HepG2 (cell line): Measurements from ENCODE around the gene MIB1. TPM values are rescaled to one million over a fixed set of nuclear protein-coding genes. Genes with fewer than 3 reads are reported as not detected.

Experiments
- HOXA9 ChIP-seq: sonication (generic); formaldehyde crosslinking; IDR thresholded peaks from 2 replicates; pipeline ENCODE4 v1.8.1; 2022; ENCODE audit warnings: missing genetic modification reagents, mild to moderate bottlenecking, moderate library complexity, borderline replicate concordance
- ZEB1 ChIP-seq: IDR thresholded peaks from 2 replicates; pipeline ENCODE4 v1.6.1; 2012; ENCODE audit warnings: mild to moderate bottlenecking, low read depth, inconsistent platforms; ENCODE audit not compliant: insufficient replicate concordance
- ZNF572 ChIP-seq: sonication (generic); formaldehyde crosslinking; IDR thresholded peaks from 2 replicates; pipeline ENCODE4 v1.5.1; 2020; ENCODE audit warnings: mild to moderate bottlenecking, missing genetic modification reagents
- polyA plus RNA-seq, 8 experiments: library from polyadenylated mRNA; depleted of rRNA in 3 of 8; stranded (reverse) in 7 of 8; unstranded in 1 of 8; fragments of >200 nt; fragmentation: Illumina TruSeq in 4 of 8; extraction: Trizol in 4 of 8; gene quantifications; 2 replicates each; pipeline versions ENCODE4 v1.2.1 to v1.2.3, GENCODE V29; 2011 to 2016; ENCODE audit warnings: low read depth in 4 of 8, missing spikeins in 1 of 8, mixed read lengths in 1 of 8; ENCODE audit not compliant: insufficient read depth in 1 of 8
- total RNA-seq, 5 experiments: library from RNA; depleted of rRNA; stranded (reverse); fragments of >200 nt; fragmentation: Illumina TruSeq; extraction: Trizol; gene quantifications; 2 replicates each; pipeline ENCODE4 v1.2.3, GENCODE V29; 2016; ENCODE audit warnings: low read depth in 1 of 5
- TF ChIP-seq, protein P1 (sequence below): sonication (generic); formaldehyde crosslinking; IDR thresholded peaks from 2 replicates; pipeline ENCODE4 v1.4.0; 2020; ENCODE audit warnings: missing genetic modification reagents, borderline replicate concordance
- TF ChIP-seq, protein P2 (sequence below): sonication (generic); formaldehyde crosslinking; IDR thresholded peaks from 2 replicates; pipeline ENCODE4 v1.5.1; 2020; ENCODE audit warnings: mild to moderate bottlenecking, missing genetic modification reagents, moderate library complexity
- TF ChIP-seq, protein P3 (sequence below), 2 experiments: fragments of 450-650 bp in 1 of 2; sonication (generic) in 1 of 2; formaldehyde crosslinking; IDR thresholded peaks; 2 replicates each; pipeline versions ENCODE4 v1.5.0 to v1.8.0; 2020 to 2022; ENCODE audit warnings: mild to moderate bottlenecking in 1 of 2, missing genetic modification reagents in 1 of 2

Gene MIB1
- total and polyA plus RNA-seq, 2 of the 13 experiments (the other 11 are each of a cell fraction or from before 2014, with no cell fraction given): 12.0 to 47.0 TPM

DNA sequence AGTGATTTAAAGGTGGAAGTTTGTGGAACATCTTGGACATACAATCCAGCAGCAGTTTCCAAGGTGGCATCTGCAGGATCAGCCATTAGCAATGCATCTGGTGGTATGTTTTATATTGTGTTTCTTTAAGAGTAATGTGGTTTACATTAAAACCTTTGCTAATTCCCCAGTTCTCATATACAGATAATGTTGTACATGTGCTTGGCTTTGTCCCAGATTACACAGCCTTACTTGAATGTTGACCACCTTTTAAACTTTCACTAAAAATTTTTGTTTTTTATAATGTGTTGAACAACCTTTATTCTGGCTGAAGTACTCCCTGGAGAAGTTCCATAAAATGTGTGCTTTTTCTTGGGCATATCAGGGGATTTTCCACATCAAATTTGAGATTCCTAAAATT lies 57.5 kb downstream of the MIB1 start (continued):
- TF ChIP-seq, protein P1, sequence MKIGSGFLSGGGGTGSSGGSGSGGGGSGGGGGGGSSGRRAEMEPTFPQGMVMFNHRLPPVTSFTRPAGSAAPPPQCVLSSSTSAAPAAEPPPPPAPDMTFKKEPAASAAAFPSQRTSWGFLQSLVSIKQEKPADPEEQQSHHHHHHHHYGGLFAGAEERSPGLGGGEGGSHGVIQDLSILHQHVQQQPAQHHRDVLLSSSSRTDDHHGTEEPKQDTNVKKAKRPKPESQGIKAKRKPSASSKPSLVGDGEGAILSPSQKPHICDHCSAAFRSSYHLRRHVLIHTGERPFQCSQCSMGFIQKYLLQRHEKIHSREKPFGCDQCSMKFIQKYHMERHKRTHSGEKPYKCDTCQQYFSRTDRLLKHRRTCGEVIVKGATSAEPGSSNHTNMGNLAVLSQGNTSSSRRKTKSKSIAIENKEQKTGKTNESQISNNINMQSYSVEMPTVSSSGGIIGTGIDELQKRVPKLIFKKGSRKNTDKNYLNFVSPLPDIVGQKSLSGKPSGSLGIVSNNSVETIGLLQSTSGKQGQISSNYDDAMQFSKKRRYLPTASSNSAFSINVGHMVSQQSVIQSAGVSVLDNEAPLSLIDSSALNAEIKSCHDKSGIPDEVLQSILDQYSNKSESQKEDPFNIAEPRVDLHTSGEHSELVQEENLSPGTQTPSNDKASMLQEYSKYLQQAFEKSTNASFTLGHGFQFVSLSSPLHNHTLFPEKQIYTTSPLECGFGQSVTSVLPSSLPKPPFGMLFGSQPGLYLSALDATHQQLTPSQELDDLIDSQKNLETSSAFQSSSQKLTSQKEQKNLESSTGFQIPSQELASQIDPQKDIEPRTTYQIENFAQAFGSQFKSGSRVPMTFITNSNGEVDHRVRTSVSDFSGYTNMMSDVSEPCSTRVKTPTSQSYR (CRISPR knock-in tag): no peak
- TF ChIP-seq HOXA9 (CRISPR knock-in tag) (no peak), ZEB1 (no peak), ZNF572 (no peak)
- TF ChIP-seq, protein P2, sequence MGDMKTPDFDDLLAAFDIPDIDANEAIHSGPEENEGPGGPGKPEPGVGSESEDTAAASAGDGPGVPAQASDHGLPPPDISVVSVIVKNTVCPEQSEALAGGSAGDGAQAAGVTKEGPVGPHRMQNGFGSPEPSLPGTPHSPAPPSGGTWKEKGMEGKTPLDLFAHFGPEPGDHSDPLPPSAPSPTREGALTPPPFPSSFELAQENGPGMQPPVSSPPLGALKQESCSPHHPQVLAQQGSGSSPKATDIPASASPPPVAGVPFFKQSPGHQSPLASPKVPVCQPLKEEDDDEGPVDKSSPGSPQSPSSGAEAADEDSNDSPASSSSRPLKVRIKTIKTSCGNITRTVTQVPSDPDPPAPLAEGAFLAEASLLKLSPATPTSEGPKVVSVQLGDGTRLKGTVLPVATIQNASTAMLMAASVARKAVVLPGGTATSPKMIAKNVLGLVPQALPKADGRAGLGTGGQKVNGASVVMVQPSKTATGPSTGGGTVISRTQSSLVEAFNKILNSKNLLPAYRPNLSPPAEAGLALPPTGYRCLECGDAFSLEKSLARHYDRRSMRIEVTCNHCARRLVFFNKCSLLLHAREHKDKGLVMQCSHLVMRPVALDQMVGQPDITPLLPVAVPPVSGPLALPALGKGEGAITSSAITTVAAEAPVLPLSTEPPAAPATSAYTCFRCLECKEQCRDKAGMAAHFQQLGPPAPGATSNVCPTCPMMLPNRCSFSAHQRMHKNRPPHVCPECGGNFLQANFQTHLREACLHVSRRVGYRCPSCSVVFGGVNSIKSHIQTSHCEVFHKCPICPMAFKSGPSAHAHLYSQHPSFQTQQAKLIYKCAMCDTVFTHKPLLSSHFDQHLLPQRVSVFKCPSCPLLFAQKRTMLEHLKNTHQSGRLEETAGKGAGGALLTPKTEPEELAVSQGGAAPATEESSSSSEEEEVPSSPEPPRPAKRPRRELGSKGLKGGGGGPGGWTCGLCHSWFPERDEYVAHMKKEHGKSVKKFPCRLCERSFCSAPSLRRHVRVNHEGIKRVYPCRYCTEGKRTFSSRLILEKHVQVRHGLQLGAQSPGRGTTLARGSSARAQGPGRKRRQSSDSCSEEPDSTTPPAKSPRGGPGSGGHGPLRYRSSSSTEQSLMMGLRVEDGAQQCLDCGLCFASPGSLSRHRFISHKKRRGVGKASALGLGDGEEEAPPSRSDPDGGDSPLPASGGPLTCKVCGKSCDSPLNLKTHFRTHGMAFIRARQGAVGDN (CRISPR knock-in tag): no peak
- TF ChIP-seq, protein P3, sequence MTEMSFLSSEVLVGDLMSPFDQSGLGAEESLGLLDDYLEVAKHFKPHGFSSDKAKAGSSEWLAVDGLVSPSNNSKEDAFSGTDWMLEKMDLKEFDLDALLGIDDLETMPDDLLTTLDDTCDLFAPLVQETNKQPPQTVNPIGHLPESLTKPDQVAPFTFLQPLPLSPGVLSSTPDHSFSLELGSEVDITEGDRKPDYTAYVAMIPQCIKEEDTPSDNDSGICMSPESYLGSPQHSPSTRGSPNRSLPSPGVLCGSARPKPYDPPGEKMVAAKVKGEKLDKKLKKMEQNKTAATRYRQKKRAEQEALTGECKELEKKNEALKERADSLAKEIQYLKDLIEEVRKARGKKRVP (CRISPR knock-in tag; IDR thresholded peaks at IDR 0.05): no peak
- TF ChIP-seq, all 625 proteins: peak for 0
